GM12878 (cell line): ENCODE measurements around the gene NT5C. TPM values are rescaled to one million over a fixed set of nuclear protein-coding genes. Genes with fewer than 3 reads are reported as not detected.

ENCODE experiments used
- ATAC-seq: fragments of 200-7000 bp; cut with Tn5 transposase; 3 replicates; pipeline ENCODE4 v1.9.1; 2020; ENCODE audit warnings: mild to moderate bottlenecking, moderate library complexity
- BruUV-seq: library from RNA; stranded (reverse); fragments of 400-500 nt; replicated peaks from 2 replicates; lab custom pipeline; 2021; lab: Mats Ljungman, UMichigan
- CTCF ChIA-PET: fragments of 300-600 bp; sonication (Branson Sonifier 250); formaldehyde crosslinking; extraction: SDS; loops from one replicate; lab custom pipeline; 2021; ENCODE audit warnings: inconsistent platforms; lab: Yijun Ruan, JAX
- POLR2A ChIA-PET: fragments of 350-600 bp; formaldehyde crosslinking; extraction: SDS; loops from one replicate; lab custom pipeline; 2021; ENCODE audit warnings: inconsistent platforms; lab: Charles Lee
- RAD21 ChIA-PET: fragments of 300-600 bp; sonication (Branson Sonifier 250); formaldehyde crosslinking; loops from one replicate; lab custom pipeline; 2023; ENCODE audit warnings: antibody characterized with exemption; ENCODE audit not compliant: unreplicated experiment; lab: Charles Lee
- SMC1A ChIA-PET: fragments of 300-600 bp; sonication (Branson Sonifier 250); formaldehyde crosslinking; loops from one replicate; lab custom pipeline; 2023; ENCODE audit not compliant: unreplicated experiment, uncharacterized antibody; lab: Charles Lee
- DNase-seq: peaks from one replicate; pipeline ENCODE4 v3.0.0-alpha.2; 2011; ENCODE audit warnings: low read depth, low spot score
- FAIRE-seq: peaks from 3 replicates; lab custom pipeline; 2011; peaks lifted over from hg19 to GRCh38; lab: Jason Lieb, UNC
- H2AFZ ChIP-seq: 2 replicates; pipeline ENCODE4 v1.6.0; 2011; ENCODE audit warnings: low read depth, low read length, control low read depth; ENCODE audit not compliant: control insufficient read depth
- H3K27ac ChIP-seq: 2 replicates; pipeline ENCODE4 v1.5.1; 2011; ENCODE audit warnings: control low read depth; ENCODE audit not compliant: control insufficient read depth, insufficient read depth
- H3K27me3 ChIP-seq, 2 experiments: replicated peaks in 1 of 2; 2 replicates each; pipeline versions ENCODE4 v1.6.0 to v1.6.1; 2011; ENCODE audit warnings: low read length in 1 of 2; ENCODE audit not compliant: control insufficient read depth in 2 of 2, insufficient read depth in 2 of 2
- H3K36me3 ChIP-seq, 2 experiments: 2 replicates each; pipeline ENCODE4 v1.5.1; 2011; ENCODE audit warnings: low read length in 1 of 2; ENCODE audit not compliant: control insufficient read depth in 2 of 2, insufficient read depth in 2 of 2
- H3K4me1 ChIP-seq: 2 replicates; pipeline ENCODE4 v1.6.1; 2011; ENCODE audit warnings: mild to moderate bottlenecking, low read length, moderate library complexity, mixed read lengths; ENCODE audit not compliant: control insufficient read depth, insufficient read depth
- H3K4me2 ChIP-seq: 2 replicates; pipeline ENCODE4 v1.6.0; 2011; ENCODE audit warnings: control low read depth; ENCODE audit not compliant: control insufficient read depth, insufficient read depth
- H3K4me3 ChIP-seq: fragments of 200-600 bp; sonication (generic); 2 replicates; pipeline ENCODE4 v1.5.1; 2016
- H3K79me2 ChIP-seq: 2 replicates; pipeline ENCODE4 v1.6.0; 2011; ENCODE audit warnings: low read length; ENCODE audit not compliant: control insufficient read depth, insufficient read depth
- H3K9ac ChIP-seq: 2 replicates; pipeline ENCODE4 v1.8.0; 2011; ENCODE audit warnings: low read length, control low read depth, mixed read lengths; ENCODE audit not compliant: control insufficient read depth, insufficient read depth
- H3K9me3 ChIP-seq: replicated peaks from 3 replicates; pipeline ENCODE4 v1.5.1; 2011; ENCODE audit warnings: mild to moderate bottlenecking, low read length; ENCODE audit not compliant: control insufficient read depth, insufficient read depth
- H4K20me1 ChIP-seq: 2 replicates; pipeline ENCODE4 v1.6.0; 2011; ENCODE audit not compliant: control insufficient read depth, insufficient read depth
- BHLHE40 ChIP-seq, 2 experiments: fragments of 450-650 bp in 1 of 2; IDR thresholded peaks; 2 replicates each; pipeline ENCODE4 v1.6.1; 2011 to 2017; ENCODE audit warnings: low read depth in 2 of 2, borderline replicate concordance in 1 of 2, improper control_type of control experiment in 1 of 2, low read length in 1 of 2, mild to moderate bottlenecking in 1 of 2
- CEBPB ChIP-seq, 2 experiments: fragments of 150-350 bp in 1 of 2; IDR thresholded peaks; 2 replicates each; pipeline ENCODE4 v1.6.1; 2012 to 2014; ENCODE audit warnings: low read depth in 2 of 2, low read length in 2 of 2, borderline replicate concordance in 1 of 2, inconsistent platforms in 1 of 2
- E2F4 ChIP-seq: IDR thresholded peaks from 2 replicates; pipeline ENCODE4 v1.6.1; 2012; ENCODE audit warnings: low read depth, low read length, improper control_type of control experiment
- EGR1 ChIP-seq, 2 experiments: IDR thresholded peaks; 1 replicate in 1 of 2; 2 replicates in 1 of 2; pipeline ENCODE4 v1.6.1; 2011 to 2012; ENCODE audit warnings: low read depth in 2 of 2, low read length in 2 of 2, borderline replicate concordance in 1 of 2, mild to moderate bottlenecking in 1 of 2, moderate library complexity in 1 of 2
- RELB ChIP-seq: fragments of 450-650 bp; IDR thresholded peaks from 2 replicates; pipeline ENCODE4 v1.6.1; 2017; ENCODE audit warnings: low read depth, mild to moderate bottlenecking, moderate library complexity
- SP1 ChIP-seq: IDR thresholded peaks from one replicate; pipeline ENCODE4 v1.6.1; 2011; ENCODE audit warnings: low read depth, low read length
- USF1 ChIP-seq: IDR thresholded peaks from 2 replicates; pipeline ENCODE4 v1.6.1; 2011; ENCODE audit warnings: borderline replicate concordance, low read depth, mild to moderate bottlenecking, moderate library complexity, mixed read lengths, low read length; ENCODE audit not compliant: insufficient read depth; ENCODE audit errors: extremely low read length
- WGBS: methylation state at CpG from one replicate; pipeline ENCODE4 v1.1.6; 2016; ENCODE audit warnings: low lambda C conversion rate; ENCODE audit not compliant: insufficient replicate concordance, insufficient coverage; ENCODE audit errors: missing lambda C conversion rate; 5-methylcytosine and 5-hydroxymethylcytosine counted together
- in situ Hi-C: fragments of 300-500 bp; cut with MboI; formaldehyde crosslinking; loops from 9 replicates; pipeline ENCODE4 v1.14.3; 2018; ENCODE audit warnings: mixed read lengths
- intact Hi-C: fragments of 100-400 bp; cut with micrococcal nuclease; formaldehyde crosslinking; loops from one replicate; pipeline ENCODE4 v1.14.2; 2022; ENCODE audit not compliant: unreplicated experiment
- polyA plus RNA-seq, 11 experiments: library from polyadenylated mRNA; depleted of rRNA in 4 of 11; unstranded in 6 of 11; stranded (reverse) in 5 of 11; fragments of >200 nt; fragmentation: Nextera tagmentation in 4 of 11; fragmentation: Illumina TruSeq in 1 of 11; extraction: Ambion mirVana in 4 of 11; extraction: Trizol in 1 of 11; gene quantifications; 1 replicate in 1 of 11; 2 replicates in 10 of 11; pipeline versions ENCODE4 v1.2.1 to v1.2.3, GENCODE V29; 2011 to 2016; ENCODE audit warnings: inconsistent platforms in 2 of 11, missing spikeins in 2 of 11, low read depth in 1 of 11
- total RNA-seq, 4 experiments: library from RNA; depleted of rRNA in 3 of 4; stranded (reverse); fragments of >200 nt in 3 of 4; fragmentation: Illumina TruSeq in 1 of 4; extraction: Trizol in 1 of 4; gene quantifications; 2 replicates each; pipeline versions ENCODE4 v1.2.1 to v1.2.3, GENCODE V29; 2013 to 2021

The NT5C gene
- total and polyA plus RNA-seq, 10 of the 15 experiments (the other 5 are each of a cell fraction or from before 2014, with no cell fraction given), result 3.7 to 158 (median 63.9) TPM

GRCh38 chr17:75152922-75153779 is 21.6 kb upstream of the NT5C start (continued):
- TF ChIP-seq RELB, result 0 out of 2 replicates have a peak, but pooled peaks have one; percentile 21
- no peak for TF ChIP-seq CEBPB (IDR thresholded peaks at IDR 0.05; ENCODE audit: borderline replicate concordance in 1 of 2, low read depth in 2 of 2, low read length in 2 of 2)
- no peak for TF ChIP-seq SP1
- TF ChIP-seq E2F4, result no peak
- TF ChIP-seq EGR1 (IDR thresholded peaks at IDR 0.05; ENCODE audit: borderline replicate concordance in 1 of 2, low read depth in 2 of 2, low read length in 2 of 2), result 0 out of 3 replicates have a peak, but pooled peaks of 1 of the 2 experiments have one; percentile 4
- TF ChIP-seq BHLHE40 (IDR thresholded peaks at IDR 0.05; ENCODE audit: borderline replicate concordance in 1 of 2, low read depth in 2 of 2, low read length in 1 of 2), result peak in 1 of 2 experiments; percentile 23; a peak in 1 of 4 replicates

GRCh38 chr17:75152523-75152921 is 21.0 kb upstream of the NT5C start:
- H3K4me3 ChIP-seq, result peak overlapping the region; percentile 90
- FAIRE-seq (no peak), ATAC-seq (no peak), DNase-seq (no peak)
- in situ Hi-C loops (no loop called here), intact Hi-C loops (no loop called here)
- H3K4me2 ChIP-seq, result peak overlapping the region; percentile 89
- ChIA-PET POLR2A (interaction anchor here (0.5 to 0.6 kb wide), 2 partner anchors 19 to 99 kb away, joined by 3 to 4 read pairs; no protein-coding TSS in a partner anchor), SMC1A (no interaction called here), RAD21 (interaction anchor here (0.6 kb wide), 1 partner anchor 167 kb away, joined by 3 read pairs; no protein-coding TSS in a partner anchor), CTCF (interaction anchor here (0.9 kb wide), 1 partner anchor 137 kb away, joined by 3 read pairs; the partner anchor contains the start of gene SLC25A19)
- TF ChIP-seq USF1, result no peak
- H4K20me1 ChIP-seq, result no peaks in the 10 kb centered on the region
- BruUV-seq, result TSS peak; percentile 71
- H3K4me1 ChIP-seq, result peaks cover 6% of the 10 kb centered on the region
- peak overlapping the region; percentile 91; the same call in 1 of the 2 replicates for H3K9ac ChIP-seq
- no peaks in the 10 kb centered on the region for H3K9me3 ChIP-seq
- under 1% methylated on average over 6 of the region's 6 CpGs for WGBS
- peaks cover 4 to 6% of the 10 kb centered on the region in 2 experiments; a peak in 3 of 4 replicates for H3K36me3 ChIP-seq
- peaks cover 63% of the 10 kb centered on the region for H3K79me2 ChIP-seq
- H2AFZ ChIP-seq, result no peak overlapping the region
- H3K27me3 ChIP-seq, result no peaks in the 10 kb centered on the region
- H3K27ac ChIP-seq, result peak overlapping the region; percentile 90
